GM19043 (cell line): Measurements from ENCODE around the gene MAP4K1.
"Not testable (repeated sequence)": the region's sequence is repeated elsewhere in the genome, so short reads cannot be mapped to it uniquely, and the experiment has no call there.

Experiments used
- ATAC-seq: cut with Tn5 transposase; IDR thresholded peaks from one replicate; pipeline ENCODE4 v1.9.1; 2021; ENCODE audit warnings: low read depth; ENCODE audit not compliant: unreplicated experiment

Gene MAP4K1

DNA sequence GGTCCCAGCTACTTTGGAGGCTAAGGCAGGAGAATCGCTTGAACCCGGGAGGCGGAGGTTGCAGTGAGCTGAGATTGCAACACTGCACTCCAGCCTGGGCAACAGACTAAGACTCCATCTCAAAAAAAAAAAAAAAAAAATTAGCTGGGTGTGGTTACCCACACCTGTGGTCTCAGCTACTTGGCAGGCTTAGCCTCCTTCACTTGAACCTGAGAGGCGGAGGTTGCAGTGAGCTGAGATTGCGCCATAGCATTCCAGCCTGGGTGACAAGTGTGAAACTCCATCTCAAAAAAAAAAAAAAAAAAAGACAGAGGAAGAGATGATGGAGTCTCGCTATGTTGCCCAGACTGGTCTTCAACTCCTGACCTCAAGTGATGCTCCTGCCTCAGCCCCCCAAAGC, 38.4 kb downstream of the MAP4K1 start:
- ATAC-seq = not testable (repeated sequence)

DNA sequence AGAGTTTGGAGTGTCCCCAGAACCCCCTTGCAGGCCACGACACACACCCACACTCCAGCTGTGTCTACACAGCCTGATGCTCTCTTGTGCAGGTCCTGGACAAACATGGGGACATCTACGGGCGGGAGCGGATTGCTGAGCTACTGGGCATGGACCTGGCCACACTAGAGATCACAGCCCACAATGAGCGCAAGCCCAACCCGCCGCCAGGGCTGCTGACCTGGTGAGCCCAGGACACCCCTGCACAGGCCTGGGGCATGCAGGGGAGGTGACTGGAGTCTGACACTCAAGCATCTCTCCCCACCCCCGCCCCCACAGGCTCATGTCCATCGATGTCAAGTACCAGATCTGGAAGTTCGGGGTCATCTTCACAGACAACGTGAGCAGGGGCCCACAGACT, 39.9 kb downstream of the MAP4K1 start:
- no peak for ATAC-seq

GRCh38 chr19:38571682-38572081, 46.1 kb downstream of the MAP4K1 start:
- ATAC-seq = no peak

- ATAC-seq = no peak
These were observed 48.3 kb downstream of the MAP4K1 start for GRCh38 chr19:38569368-38569983.

- ATAC-seq = no peak
These were observed 52.1 kb downstream of the MAP4K1 start for GRCh38 chr19:38565691-38566105.

- ATAC-seq = no peak
These were observed 52.6 kb downstream of the MAP4K1 start for GRCh38 chr19:38564981-38565690.

DNA sequence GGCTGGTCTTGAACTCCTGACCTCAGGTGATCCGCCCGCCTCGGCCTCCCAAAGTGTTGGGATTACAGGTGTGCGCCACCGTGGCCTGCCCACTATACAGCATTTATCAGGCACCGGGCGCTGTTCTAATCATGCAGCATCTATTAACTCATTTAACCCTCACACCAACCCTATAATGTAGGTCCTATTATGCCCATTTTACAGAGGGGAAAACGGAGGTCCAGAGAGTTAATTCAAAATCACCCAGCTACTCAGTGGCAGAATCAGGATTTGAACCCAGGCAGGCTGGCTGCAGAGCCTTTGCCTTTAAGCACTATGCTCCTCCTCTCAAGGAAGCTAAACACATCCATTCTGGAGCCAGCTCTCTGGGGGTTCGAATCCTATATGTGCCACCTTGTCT, 54.3 kb downstream of the MAP4K1 start:
- ATAC-seq = no peak

DNA sequence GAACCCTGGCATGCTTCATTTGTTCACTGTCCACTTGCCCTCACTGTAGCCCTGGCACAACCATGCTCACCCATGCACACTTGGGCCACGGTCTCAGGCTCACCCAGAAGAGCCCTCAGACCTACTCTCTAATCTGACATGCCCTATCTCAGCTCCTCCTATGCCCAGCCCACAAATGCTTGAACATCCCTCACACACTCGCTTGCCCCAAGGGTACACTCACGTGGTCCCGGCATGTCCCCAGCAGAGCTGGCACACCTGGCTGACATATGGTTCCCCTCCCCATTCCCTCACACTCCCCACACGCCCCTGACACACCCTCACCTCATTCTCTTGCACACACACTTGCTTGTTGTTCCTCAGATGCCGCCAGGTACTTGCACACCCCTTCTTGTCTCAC, 55.7 kb downstream of the MAP4K1 start:
- ATAC-seq = no peak

DNA sequence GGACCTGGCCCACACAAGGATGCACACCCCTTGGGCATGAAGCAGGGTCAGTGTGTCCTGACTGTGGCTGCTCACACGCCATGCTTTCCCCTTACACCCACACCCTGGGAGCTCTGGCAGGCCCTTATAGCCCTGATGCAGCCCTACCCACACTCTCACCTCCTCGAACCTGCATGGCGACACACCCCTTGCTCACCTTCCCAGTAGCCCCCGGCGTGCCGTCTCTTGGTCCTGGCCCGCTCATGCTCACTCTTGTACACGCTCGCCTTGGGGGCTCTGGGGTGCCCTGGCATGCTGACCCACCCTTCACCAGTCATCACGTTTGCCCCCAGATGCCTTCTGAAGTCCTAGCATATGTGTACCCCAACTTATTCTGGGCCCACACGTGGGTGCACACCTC, 56.1 kb downstream of the MAP4K1 start:
- ATAC-seq = no peak

DNA sequence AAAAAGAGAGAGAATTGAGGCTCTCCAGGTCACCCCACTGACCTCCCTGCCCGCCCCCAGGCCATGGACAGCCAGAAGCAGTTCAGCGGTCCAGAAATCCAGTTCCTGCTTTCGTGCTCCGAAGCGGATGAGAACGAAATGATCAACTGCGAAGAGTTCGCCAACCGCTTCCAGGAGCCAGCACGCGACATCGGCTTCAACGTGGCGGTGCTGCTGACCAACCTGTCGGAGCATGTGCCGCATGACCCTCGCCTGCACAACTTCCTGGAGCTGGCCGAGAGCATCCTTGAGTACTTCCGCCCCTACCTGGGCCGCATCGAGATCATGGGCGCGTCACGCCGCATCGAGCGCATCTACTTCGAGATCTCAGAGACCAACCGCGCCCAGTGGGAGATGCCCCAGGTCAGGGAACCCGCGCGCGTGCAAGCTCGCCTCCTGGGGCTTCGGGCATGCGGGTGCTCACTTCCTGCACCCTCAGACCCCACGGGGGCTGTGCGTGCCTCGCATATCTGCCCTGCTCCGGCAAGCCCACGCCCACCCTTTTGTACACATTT, 56.6 kb downstream of the MAP4K1 start:
- ATAC-seq = no peak

GRCh38 chr19:38559428-38560401, 58.0 kb downstream of the MAP4K1 start:
- ATAC-seq = peak; percentile 61

- not testable (repeated sequence) for ATAC-seq
These were observed 58.8 kb downstream of the MAP4K1 start for GRCh38 chr19:38558933-38559332.

DNA sequence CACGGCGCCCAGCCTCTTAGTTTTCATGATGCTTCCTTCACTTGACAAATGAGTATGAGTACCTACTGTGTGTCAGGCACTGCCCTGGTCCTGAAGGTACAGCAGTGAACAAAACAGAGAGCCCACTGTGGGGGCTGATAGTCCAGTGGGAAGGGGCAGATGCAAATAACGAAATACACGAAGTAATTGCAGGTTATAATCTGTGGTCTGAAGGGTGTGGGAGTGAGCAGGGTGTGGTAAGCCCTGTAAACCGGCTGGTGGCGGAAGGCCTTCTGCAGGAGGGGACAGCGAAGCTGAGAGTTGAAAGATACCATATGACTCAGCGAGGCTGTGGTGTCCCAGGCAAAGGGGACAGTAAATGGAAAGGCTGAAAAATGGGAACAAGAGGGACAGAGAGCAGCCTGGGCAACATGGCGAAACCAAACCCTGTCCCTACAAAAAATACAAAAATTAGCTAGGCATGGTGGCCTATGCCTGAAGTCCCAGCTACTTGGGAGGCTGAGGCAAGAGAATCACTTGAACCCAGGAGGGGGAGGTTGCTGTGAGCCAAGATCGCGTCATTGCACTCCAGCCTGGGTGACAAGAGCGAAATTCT, 60.5 kb downstream of the MAP4K1 start:
- ATAC-seq = peak; percentile 50

GRCh38 chr19:38556521-38557174, 61.1 kb downstream of the MAP4K1 start:
- no peak for ATAC-seq

DNA sequence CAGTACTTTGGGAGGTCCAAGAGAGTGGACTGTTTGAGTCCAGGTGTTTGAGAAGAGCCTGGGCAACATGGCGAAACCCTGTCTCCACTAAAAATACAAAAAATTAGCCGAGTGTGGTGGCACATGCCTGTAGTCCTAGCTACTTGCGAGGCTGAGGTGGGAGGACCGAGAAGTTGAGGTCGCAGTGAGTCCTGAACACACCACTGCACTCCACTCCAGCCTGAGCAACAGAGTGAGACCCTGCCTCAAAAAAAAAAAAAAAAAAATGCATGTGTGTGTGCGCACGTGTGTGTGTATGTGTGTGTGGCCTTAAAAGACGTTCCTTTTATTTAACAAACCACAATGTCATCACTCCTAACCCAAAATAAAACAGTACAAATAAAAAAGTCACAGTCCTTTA, 62.6 kb downstream of the MAP4K1 start:
- no peak for ATAC-seq

GRCh38 chr19:38554676-38555141, 63.0 kb downstream of the MAP4K1 start:
- ATAC-seq = no peak

- ATAC-seq = not testable (repeated sequence)
These were observed 64.5 kb downstream of the MAP4K1 start for GRCh38 chr19:38553239-38553638.

- no peak for ATAC-seq
These were observed 66.3 kb downstream of the MAP4K1 start for GRCh38 chr19:38551450-38551813.

GRCh38 chr19:38550376-38550775, 67.4 kb downstream of the MAP4K1 start:
- no peak for ATAC-seq

DNA sequence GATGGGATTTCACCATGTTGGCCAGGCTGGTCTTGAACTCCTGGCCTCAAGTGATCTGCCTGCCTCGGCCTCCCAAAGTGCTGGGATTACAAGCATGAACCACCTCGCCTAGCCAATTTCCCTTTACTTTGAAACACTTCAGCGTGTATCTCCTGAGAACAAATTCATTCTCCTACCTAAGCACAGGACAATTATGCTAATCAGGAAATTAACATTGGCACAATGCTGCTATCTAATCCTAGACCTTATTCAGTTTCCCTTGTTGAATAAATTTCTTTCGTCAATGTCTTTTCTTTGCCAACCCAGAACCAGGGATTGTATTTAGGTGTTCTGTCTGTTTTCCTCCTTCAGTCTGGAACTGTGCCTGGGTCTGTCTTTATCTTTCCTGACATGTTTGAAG, 67.8 kb downstream of the MAP4K1 start:
- ATAC-seq = no peak
